SK-N-SH (cell line): ENCODE measurements around the gene CLVS2. TPM values are rescaled to one million over a fixed set of nuclear protein-coding genes. Genes with fewer than 3 reads are reported as not detected.

ENCODE experiments used
- CTCF ChIA-PET: fragments of 300-600, 350-600 bp; formaldehyde crosslinking; extraction: SDS; loops from one replicate; lab custom pipeline; 2021; lab: Yijun Ruan, JAX
- POLR2A ChIA-PET: fragments of 350-600 bp; sonication (Branson Sonifier 250); formaldehyde crosslinking; extraction: SDS; loops from one replicate; lab custom pipeline; 2020; ENCODE audit warnings: antibody characterized with exemption, inconsistent platforms; lab: Yijun Ruan, JAX
- DNase-seq: peaks from one replicate; pipeline ENCODE4 v3.0.0; 2012
- H2AFZ ChIP-seq: fragments of 200-600 bp; sonication (generic); 2 replicates; pipeline ENCODE4 v1.8.1; 2016; ENCODE audit warnings: antibody characterized with exemption, mild to moderate bottlenecking, low read depth
- H3F3A ChIP-seq: fragments of 200-600 bp; sonication (generic); replicated peaks from 2 replicates; pipeline ENCODE3; 2016; ENCODE audit warnings: antibody characterized with exemption, mild to moderate bottlenecking; ENCODE audit not compliant: insufficient read depth
- H3K27ac ChIP-seq, 2 experiments: fragments of 200-500 bp in 1 of 2; fragments of 200-600 bp in 1 of 2; sonication (Bioruptor generic) in 1 of 2; sonication (generic), shearing (Covaris generic) in 1 of 2; 2 replicates each; pipeline versions ENCODE4 v1.5.1 to v1.6.1; 2014 to 2016; ENCODE audit warnings: low read depth in 2 of 2, inconsistent platforms in 1 of 2, low read length in 1 of 2, mild to moderate bottlenecking in 1 of 2, mixed read lengths in 1 of 2
- H3K27me3 ChIP-seq: fragments of 200-600 bp; sonication (generic), shearing (Covaris generic); 2 replicates; pipeline ENCODE4 v1.6.1; 2016; ENCODE audit warnings: mixed run types; ENCODE audit not compliant: insufficient read depth
- H3K36me3 ChIP-seq, 2 experiments: fragments of 200-500 bp in 1 of 2; fragments of 200-600 bp in 1 of 2; sonication (Bioruptor generic) in 1 of 2; sonication (generic) in 1 of 2; replicated peaks in 1 of 2; 2 replicates each; pipeline versions ENCODE3 to v1.5.1; 2014 to 2016; ENCODE audit warnings: low read length in 1 of 2, mild to moderate bottlenecking in 1 of 2; ENCODE audit not compliant: insufficient read depth in 2 of 2, control insufficient read depth in 1 of 2
- H3K4me1 ChIP-seq, 2 experiments: fragments of 200-500 bp in 1 of 2; fragments of 200-600 bp in 1 of 2; sonication (Bioruptor generic) in 1 of 2; sonication (generic), shearing (Covaris generic) in 1 of 2; 2 replicates each; pipeline versions ENCODE4 v1.5.1 to v1.6.1; 2014 to 2016; ENCODE audit warnings: low read depth in 1 of 2, low read length in 1 of 2, mixed run types in 1 of 2; ENCODE audit not compliant: insufficient read depth in 2 of 2, control insufficient read depth in 1 of 2
- H3K4me2 ChIP-seq: fragments of 200-600 bp; sonication (generic), shearing (Covaris generic); 2 replicates; pipeline ENCODE4 v1.6.1; 2017; ENCODE audit warnings: mixed run types
- H3K4me3 ChIP-seq, 2 experiments: fragments of 200-500 bp in 1 of 2; fragments of 200-600 bp in 1 of 2; sonication (Bioruptor generic) in 1 of 2; sonication (generic), shearing (Covaris generic) in 1 of 2; 2 replicates each; pipeline versions ENCODE4 v1.5.1 to v1.8.1; 2014 to 2016; ENCODE audit warnings: low read depth in 2 of 2, inconsistent platforms in 1 of 2, low read length in 1 of 2, mild to moderate bottlenecking in 1 of 2, mixed read lengths in 1 of 2, moderate library complexity in 1 of 2
- H3K79me2 ChIP-seq: fragments of 200-600 bp; sonication (generic); 2 replicates; pipeline ENCODE4 v1.8.1; 2017; ENCODE audit warnings: mild to moderate bottlenecking; ENCODE audit not compliant: insufficient read depth
- H3K9ac ChIP-seq: fragments of 200-600 bp; sonication (generic); 2 replicates; pipeline ENCODE4 v1.6.1; 2017; ENCODE audit warnings: mixed run types
- H3K9me2 ChIP-seq: fragments of 200-600 bp; sonication (generic); 2 replicates; pipeline ENCODE4 v1.6.1; 2017; ENCODE audit warnings: mixed run types
- H3K9me3 ChIP-seq: fragments of 200-600 bp; sonication (generic); 2 replicates; pipeline ENCODE4 v1.6.1; 2017; ENCODE audit warnings: mixed run types, mild to moderate bottlenecking, moderate library complexity
- H4K20me1 ChIP-seq: fragments of 200-600 bp; sonication (generic); 2 replicates; pipeline ENCODE4 v1.6.1; 2017; ENCODE audit warnings: mild to moderate bottlenecking, mixed run types; ENCODE audit not compliant: insufficient read depth
- EP300 ChIP-seq, 2 experiments: IDR thresholded peaks; 2 replicates each; pipeline versions ENCODE4 v1.4.0 to v1.6.1; 2012; ENCODE audit warnings: borderline replicate concordance in 1 of 2, low read depth in 1 of 2, low read length in 1 of 2
- FOSL2 ChIP-seq: IDR thresholded peaks from 2 replicates; pipeline ENCODE4 v1.4.0; 2012; ENCODE audit warnings: low read depth, mild to moderate bottlenecking, moderate library complexity, borderline replicate concordance
- GATA2 ChIP-seq: sonication (generic); formaldehyde crosslinking; IDR thresholded peaks from 2 replicates; pipeline ENCODE4 v1.5.0; 2020; ENCODE audit warnings: mild to moderate bottlenecking, missing genetic modification reagents
- RAD21 ChIP-seq: IDR thresholded peaks from 2 replicates; pipeline ENCODE4 v1.6.1; 2012; ENCODE audit warnings: mild to moderate bottlenecking, low read length
- RXRA ChIP-seq: IDR thresholded peaks from 2 replicates; pipeline ENCODE4 v1.4.0; 2012; ENCODE audit warnings: low read depth, mild to moderate bottlenecking, borderline replicate concordance
- TCF12 ChIP-seq: IDR thresholded peaks from 2 replicates; pipeline ENCODE4 v1.4.0; 2012
- YY1 ChIP-seq: IDR thresholded peaks from 2 replicates; pipeline ENCODE4 v1.4.0; 2012; ENCODE audit warnings: low read depth, mild to moderate bottlenecking
- WGBS: methylation state at CpG from one replicate; pipeline ENCODE4 v1.1.6; 2017; ENCODE audit warnings: low lambda C conversion rate; 5-methylcytosine and 5-hydroxymethylcytosine counted together
- polyA plus RNA-seq, 3 experiments: library from polyadenylated mRNA; depleted of rRNA; stranded (reverse); fragments of >200 nt; gene quantifications; 2 replicates each; pipeline ENCODE4 v1.2.3, GENCODE V29; 2012

CLVS2 gene
- polyA plus RNA-seq, 1 of the 3 experiments (the other 2 are of a cell fraction), result 0.05 TPM

DNA sequence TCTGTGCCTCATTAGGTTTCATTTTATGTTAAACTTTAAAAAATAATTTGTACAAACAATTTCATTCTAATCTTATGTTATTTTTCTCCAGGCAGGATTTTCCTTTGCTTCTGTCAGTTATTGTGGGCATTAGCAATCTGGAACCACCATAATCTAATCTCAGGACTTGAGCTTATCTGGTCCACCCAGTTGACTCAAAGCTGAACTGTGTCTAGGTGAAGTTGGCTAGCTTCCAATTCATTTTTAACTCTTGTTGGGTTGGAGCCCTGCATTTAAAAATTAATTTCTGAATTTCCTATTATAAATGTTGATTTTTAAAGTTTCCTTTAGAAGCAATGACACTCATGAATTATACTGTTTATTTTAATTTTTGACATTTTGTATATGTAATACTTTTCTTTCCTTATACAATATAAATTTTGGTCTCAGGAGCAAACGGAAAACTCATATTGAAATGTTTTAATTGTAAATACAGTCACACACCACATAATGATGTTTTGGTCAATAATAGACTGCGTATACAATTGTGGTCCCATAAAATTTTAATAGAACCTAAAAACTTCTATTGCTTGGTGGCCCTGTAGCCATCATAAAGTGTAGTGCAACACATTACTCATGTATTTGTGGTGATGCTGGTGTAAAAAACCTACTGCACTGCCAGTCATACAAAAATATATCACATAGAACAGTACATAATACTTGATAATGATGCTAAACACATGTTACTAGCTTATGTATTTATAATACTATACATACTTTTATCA, 121.3 kb downstream of the CLVS2 start:
- H3F3A ChIP-seq, result no peaks in the 10 kb centered on the region
- no peaks in the 10 kb centered on the region for H4K20me1 ChIP-seq
- H3K9me3 ChIP-seq, result no peaks in the 10 kb centered on the region
- H3K79me2 ChIP-seq, result no peaks in the 10 kb centered on the region
- ChIA-PET POLR2A (no interaction called here), CTCF (interaction anchor here (0.8 kb wide), 1 partner anchor 227 kb away, joined by 3 read pairs; no protein-coding TSS in a partner anchor)
- no peak overlapping the region for H2AFZ ChIP-seq
- H3K36me3 ChIP-seq, result no peaks in the 10 kb centered on the region
- no peaks in the 10 kb centered on the region; a peak in 1 of 4 replicates for H3K4me1 ChIP-seq
- H3K9ac ChIP-seq, result no peak overlapping the region
- no peak overlapping the region for H3K4me2 ChIP-seq
- no peak overlapping the region for H3K4me3 ChIP-seq
- H3K27ac ChIP-seq, result no peak overlapping the region
- WGBS, result 40% methylated on average over 2 of the region's 2 CpGs
- peak; percentile 14 for DNase-seq
- no peaks in the 10 kb centered on the region for H3K27me3 ChIP-seq
- TF ChIP-seq RXRA (no peak), EP300 (IDR thresholded peaks at IDR 0.05; ENCODE audit: borderline replicate concordance in 1 of 2, low read depth in 1 of 2, low read length in 1 of 2) (peak in 1 of 2 experiments; percentile 26; a peak in 1 of 4 replicates), GATA2 (CRISPR knock-in tag) (peak; percentile 33; the same call in 1 of the 2 replicates)
- TF ChIP-seq, all 33 proteins: peak for 2
- no peaks in the 10 kb centered on the region for H3K9me2 ChIP-seq

GRCh38 chr6:123118811-123119210, 122.8 kb downstream of the CLVS2 start:
- Histone ChIP-seq H3K4me2 (no peak overlapping the region), H3K27me3 (no peaks in the 10 kb centered on the region), H3K79me2 (no peaks in the 10 kb centered on the region), H3F3A (no peaks in the 10 kb centered on the region), H3K4me1 (no peaks in the 10 kb centered on the region; a peak in 1 of 4 replicates), H3K36me3 (no peaks in the 10 kb centered on the region), H4K20me1 (no peaks in the 10 kb centered on the region), H3K4me3 (no peak overlapping the region), H3K9me3 (no peaks in the 10 kb centered on the region), H3K9me2 (no peaks in the 10 kb centered on the region), H2AFZ (no peak overlapping the region), H3K27ac (no peak overlapping the region), H3K9ac (no peak overlapping the region)
- 22% methylated on average over 2 of the region's 2 CpGs for WGBS
- CTCF ChIA-PET, result no interaction called here
- POLR2A ChIA-PET, result no interaction called here
- DNase-seq, result no peak
- no peak for TF ChIP-seq TCF12
- TF ChIP-seq YY1, result no peak
- TF ChIP-seq FOSL2, result no peak
- TF ChIP-seq RXRA, result no peak
- no peak for TF ChIP-seq RAD21

Other genes with a start within 250 kb of the CLVS2 start
- gene FABP7, start 216.5 kb upstream of the CLVS2 start, polyA plus RNA-seq (2012; rRNA removed), result not detected in 2 replicates
- 1.8 and 2.0 TPM in 2 replicates for gene SMPDL3A, start 207.0 kb upstream of the CLVS2 start, polyA plus RNA-seq (2012; rRNA removed)